NCI-H2107 treated with DMSO at 0.1 percent for 48 hours (cell line): Measurements from ENCODE around the gene NT5DC4.

ENCODE experiments used
- DNase-seq: peaks from one replicate; lab custom pipeline; 2025; ENCODE audit not compliant: unreplicated experiment; lab: John Stamatoyannopoulos, UW

NT5DC4 gene

DNA sequence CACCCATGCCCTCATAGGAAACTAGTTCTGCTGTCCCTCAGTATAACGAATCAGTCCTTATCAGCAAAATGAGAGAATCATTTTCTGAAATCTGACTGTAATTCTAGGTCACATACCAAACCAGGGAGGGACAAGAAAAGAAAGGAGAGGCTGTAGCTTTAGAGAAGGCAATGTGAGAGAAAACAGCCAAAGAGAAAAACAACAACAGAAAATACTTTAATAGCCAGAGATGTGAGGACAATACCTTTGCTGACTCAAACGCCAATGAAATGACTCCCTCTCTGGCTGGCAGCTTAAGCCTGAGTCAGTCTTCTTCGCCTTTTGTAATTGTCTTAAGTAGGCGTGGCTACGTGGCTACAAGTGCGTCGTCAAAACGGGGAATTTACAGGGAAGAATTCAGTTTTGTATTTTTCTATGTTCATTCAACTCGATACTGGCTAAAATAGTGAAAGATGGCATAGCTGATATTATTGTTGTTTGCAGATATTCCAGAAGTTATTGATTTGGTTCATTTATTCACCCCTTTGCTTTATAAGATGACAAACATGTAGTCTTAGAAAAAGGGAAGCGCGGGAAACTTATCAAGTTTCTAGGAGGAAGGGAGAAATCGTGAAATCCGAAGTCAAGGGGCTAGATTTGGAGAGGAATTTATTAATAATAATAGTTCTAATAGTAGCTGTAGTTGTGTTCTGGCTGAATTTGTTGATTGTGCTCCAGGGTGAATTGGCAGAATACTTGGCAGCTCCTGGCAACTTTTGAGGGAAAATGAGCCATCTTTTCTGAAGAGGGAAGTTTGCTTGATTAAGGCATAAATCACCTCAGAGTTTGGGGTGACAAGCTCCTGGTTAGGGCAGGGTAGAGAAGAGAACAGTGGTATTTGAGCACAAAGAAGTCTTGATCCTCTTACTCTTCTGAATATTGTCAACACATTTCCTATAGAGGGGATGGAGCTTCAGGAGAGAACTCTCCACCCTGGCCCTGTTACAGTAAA, 63.7 kb downstream of the NT5DC4 start, which contains the start of gene IL1A:
Gene IL1A, minus strand, starts transcription at position 295 of the 991 bp plus-strand sequence. CDS start 723 bp downstream, outside the sequence.
- no peak for DNase-seq

DNA sequence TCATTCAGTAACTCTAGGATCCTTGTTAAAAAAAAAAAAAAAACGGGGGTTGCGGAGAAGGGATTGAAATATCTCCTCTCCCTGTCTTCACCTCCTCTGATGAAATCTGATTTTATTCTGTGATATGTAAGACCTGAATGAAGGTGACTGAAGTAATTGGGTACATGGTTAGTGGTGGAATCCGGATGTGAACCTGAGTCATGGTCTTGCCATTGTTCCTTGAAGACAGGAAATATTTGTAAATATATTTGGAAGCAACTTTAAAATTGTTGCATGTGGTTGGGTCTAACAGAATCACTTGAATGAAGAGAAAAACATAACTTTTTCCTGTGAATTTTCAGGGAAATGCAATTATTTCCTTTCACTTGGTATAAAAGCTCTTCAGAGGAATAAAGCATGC, 66.5 kb downstream of the NT5DC4 start:
- no peak for DNase-seq

DNA sequence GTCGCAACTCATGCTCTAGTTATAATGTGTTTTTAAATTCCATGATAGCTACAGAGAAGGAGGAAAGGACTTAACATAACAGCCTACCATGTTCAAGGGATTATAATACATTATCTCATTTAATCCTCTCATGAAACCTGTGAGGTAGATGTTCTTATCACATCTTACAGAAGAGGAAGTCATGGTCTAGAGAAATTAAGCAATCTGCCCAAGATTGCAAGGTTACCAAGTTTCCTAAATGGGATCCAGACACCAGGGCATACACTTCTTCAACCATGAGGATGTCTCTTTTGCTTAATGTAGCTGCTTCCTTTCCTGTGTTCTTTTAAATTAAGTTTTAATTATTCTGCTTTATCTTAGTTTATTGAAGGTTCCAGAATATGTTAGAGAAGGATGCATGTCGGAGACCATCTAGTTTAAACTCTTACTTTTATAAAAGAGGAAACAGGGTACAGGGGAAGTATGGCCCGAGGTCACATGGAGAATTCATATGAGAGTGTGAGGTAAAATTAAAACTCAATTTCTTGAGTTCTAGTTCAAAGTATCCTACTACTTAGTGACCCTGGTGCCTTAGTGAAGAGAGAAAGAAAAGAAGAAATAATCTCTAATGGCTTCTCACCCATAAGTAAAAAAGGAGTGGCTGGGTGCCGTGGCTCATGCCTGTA, 67.0 kb downstream of the NT5DC4 start:
- no peak for DNase-seq

DNA sequence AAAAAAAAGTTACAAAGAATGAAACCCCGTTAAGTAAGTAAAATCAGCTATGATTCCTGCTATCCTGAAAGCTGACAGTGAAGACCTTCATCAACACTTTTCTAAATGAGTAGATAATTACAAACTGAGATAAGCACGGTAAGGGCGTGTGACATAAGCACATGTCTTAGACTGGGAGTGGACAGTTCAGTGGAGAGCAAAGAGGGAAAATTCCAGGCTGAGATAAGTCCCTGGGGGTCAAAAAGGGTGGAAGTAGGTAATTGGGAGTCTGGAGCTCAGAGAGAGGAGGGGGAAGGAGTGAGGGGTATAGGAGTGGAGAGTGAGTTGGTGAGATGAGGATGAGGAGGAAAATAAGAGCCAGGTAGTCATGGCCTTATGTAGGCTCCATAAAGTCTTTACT, 67.8 kb downstream of the NT5DC4 start:
- DNase-seq: no peak
